Neural progenitor cell (in vitro differentiated cells): Measurements from ENCODE around the gene SLC4A1.

Source experiments
- CTCF ChIP-seq: fragments of 200-600 bp; sonication (generic); IDR thresholded peaks from 2 replicates; pipeline ENCODE4 v1.5.1; 2017; ENCODE audit warnings: antibody characterized with exemption, mild to moderate bottlenecking
- EZH2 ChIP-seq: fragments of 200-600 bp; sonication (generic); IDR thresholded peaks from 2 replicates; pipeline ENCODE4 v1.6.1; 2017; ENCODE audit warnings: antibody characterized with exemption, mild to moderate bottlenecking, moderate library complexity

GRCh38 chr17:44219616-44220212, 48.2 kb downstream of the SLC4A1 start, which contains the start of gene UBTF:
- TF ChIP-seq CTCF (no peak), EZH2 (no peak)
